ENCODE measurements around the gene CDCA7.

CDCA7 gene

DNA sequence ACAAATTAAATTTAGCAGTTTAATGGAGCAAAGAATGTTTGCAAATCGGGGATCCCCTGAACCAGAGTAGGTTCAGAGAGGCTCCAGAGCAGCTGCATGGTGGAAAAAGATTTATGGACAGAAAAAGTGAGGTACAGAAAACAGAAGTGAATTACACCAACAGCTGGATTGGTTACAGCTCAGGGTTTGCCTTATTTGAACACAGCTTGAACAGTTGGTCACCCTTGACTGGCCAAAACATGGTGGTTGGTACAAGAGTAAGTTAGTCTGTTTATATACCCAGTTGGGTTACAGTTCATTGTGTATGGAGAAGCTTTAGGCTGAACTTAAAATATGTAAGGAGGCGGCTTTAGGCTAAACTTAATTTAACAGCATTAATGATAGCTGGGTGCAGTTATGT lies 5.4 kb upstream of the CDCA7 start:
- TF ChIP-seq SNAI2 (CRISPR knock-in tag; IDR thresholded peaks at IDR 0.05): no peak

GRCh38 chr2:173350383-173350782 lies 4.3 kb upstream of the CDCA7 start:
- TF ChIP-seq ZNF8 (CRISPR knock-in tag; IDR thresholded peaks at IDR 0.05) (no peak), TCF4 (CRISPR knock-in tag; IDR thresholded peaks at IDR 0.05; ENCODE audit: borderline replicate concordance) (no peak), RARB (CRISPR knock-in tag; IDR thresholded peaks at IDR 0.05) (no peak), ISL1 (CRISPR knock-in tag; IDR thresholded peaks at IDR 0.05) (no peak), TOX (CRISPR knock-in tag; IDR thresholded peaks at IDR 0.05; ENCODE audit: borderline replicate concordance) (no peak), ZFP30 (CRISPR knock-in tag; IDR thresholded peaks at IDR 0.05) (no peak), ZNF565 (CRISPR knock-in tag; conservative IDR thresholded peaks at IDR 0.05; ENCODE audit: low read depth) (no peak), ZC3H10 (CRISPR knock-in tag; IDR thresholded peaks at IDR 0.05) (no peak), CSDC2 (CRISPR knock-in tag; IDR thresholded peaks at IDR 0.05) (no peak), ZFP3 (CRISPR knock-in tag; IDR thresholded peaks at IDR 0.05) (no peak), SNAI2 (CRISPR knock-in tag; IDR thresholded peaks at IDR 0.05) (no peak), ZNF70 (CRISPR knock-in tag; IDR thresholded peaks at IDR 0.05) (no peak), ESRRG (CRISPR knock-in tag; IDR thresholded peaks at IDR 0.05) (no peak), PPARA (CRISPR knock-in tag; IDR thresholded peaks at IDR 0.05; ENCODE audit: borderline replicate concordance) (no peak)
- TF ChIP-seq, protein P1, sequence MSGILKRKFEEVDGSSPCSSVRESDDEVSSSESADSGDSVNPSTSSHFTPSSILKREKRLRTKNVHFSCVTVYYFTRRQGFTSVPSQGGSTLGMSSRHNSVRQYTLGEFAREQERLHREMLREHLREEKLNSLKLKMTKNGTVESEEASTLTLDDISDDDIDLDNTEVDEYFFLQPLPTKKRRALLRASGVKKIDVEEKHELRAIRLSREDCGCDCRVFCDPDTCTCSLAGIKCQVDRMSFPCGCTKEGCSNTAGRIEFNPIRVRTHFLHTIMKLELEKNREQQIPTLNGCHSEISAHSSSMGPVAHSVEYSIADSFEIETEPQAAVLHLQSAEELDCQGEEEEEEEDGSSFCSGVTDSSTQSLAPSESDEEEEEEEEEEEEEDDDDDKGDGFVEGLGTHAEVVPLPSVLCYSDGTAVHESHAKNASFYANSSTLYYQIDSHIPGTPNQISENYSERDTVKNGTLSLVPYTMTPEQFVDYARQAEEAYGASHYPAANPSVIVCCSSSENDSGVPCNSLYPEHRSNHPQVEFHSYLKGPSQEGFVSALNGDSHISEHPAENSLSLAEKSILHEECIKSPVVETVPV (CRISPR knock-in tag; IDR thresholded peaks at IDR 0.05): no peak
- TF ChIP-seq, protein P2, sequence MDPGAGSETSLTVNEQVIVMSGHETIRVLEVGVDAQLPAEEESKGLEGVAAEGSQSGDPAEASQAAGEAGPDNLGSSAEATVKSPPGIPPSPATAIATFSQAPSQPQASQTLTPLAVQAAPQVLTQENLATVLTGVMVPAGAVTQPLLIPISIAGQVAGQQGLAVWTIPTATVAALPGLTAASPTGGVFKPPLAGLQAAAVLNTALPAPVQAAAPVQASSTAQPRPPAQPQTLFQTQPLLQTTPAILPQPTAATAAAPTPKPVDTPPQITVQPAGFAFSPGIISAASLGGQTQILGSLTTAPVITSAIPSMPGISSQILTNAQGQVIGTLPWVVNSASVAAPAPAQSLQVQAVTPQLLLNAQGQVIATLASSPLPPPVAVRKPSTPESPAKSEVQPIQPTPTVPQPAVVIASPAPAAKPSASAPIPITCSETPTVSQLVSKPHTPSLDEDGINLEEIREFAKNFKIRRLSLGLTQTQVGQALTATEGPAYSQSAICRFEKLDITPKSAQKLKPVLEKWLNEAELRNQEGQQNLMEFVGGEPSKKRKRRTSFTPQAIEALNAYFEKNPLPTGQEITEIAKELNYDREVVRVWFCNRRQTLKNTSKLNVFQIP (CRISPR knock-in tag; IDR thresholded peaks at IDR 0.05; ENCODE audit: borderline replicate concordance, low read depth): no peak
- ATAC-seq: no peak

More for the DNA sequence above, 5.4 kb upstream of the CDCA7 start:
- ATAC-seq: no peak

GRCh38 chr2:173351879-173352278 lies 2.8 kb upstream of the CDCA7 start:
- no peak for ATAC-seq

More at GRCh38 chr2:173351879-173352278, 2.8 kb upstream of the CDCA7 start:
- TF ChIP-seq, protein P3, sequence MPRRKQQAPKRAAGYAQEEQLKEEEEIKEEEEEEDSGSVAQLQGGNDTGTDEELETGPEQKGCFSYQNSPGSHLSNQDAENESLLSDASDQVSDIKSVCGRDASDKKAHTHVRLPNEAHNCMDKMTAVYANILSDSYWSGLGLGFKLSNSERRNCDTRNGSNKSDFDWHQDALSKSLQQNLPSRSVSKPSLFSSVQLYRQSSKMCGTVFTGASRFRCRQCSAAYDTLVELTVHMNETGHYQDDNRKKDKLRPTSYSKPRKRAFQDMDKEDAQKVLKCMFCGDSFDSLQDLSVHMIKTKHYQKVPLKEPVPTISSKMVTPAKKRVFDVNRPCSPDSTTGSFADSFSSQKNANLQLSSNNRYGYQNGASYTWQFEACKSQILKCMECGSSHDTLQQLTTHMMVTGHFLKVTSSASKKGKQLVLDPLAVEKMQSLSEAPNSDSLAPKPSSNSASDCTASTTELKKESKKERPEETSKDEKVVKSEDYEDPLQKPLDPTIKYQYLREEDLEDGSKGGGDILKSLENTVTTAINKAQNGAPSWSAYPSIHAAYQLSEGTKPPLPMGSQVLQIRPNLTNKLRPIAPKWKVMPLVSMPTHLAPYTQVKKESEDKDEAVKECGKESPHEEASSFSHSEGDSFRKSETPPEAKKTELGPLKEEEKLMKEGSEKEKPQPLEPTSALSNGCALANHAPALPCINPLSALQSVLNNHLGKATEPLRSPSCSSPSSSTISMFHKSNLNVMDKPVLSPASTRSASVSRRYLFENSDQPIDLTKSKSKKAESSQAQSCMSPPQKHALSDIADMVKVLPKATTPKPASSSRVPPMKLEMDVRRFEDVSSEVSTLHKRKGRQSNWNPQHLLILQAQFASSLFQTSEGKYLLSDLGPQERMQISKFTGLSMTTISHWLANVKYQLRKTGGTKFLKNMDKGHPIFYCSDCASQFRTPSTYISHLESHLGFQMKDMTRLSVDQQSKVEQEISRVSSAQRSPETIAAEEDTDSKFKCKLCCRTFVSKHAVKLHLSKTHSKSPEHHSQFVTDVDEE (CRISPR knock-in tag; IDR thresholded peaks at IDR 0.05): no peak
- no peak for TF ChIP-seq GLIS3 (CRISPR knock-in tag; IDR thresholded peaks at IDR 0.05)
- TF ChIP-seq TCF4 (CRISPR knock-in tag; IDR thresholded peaks at IDR 0.05; ENCODE audit: borderline replicate concordance): no peak
- no peak for TF ChIP-seq CSDC2 (CRISPR knock-in tag; IDR thresholded peaks at IDR 0.05)
- TF ChIP-seq, protein P2 (CRISPR knock-in tag; IDR thresholded peaks at IDR 0.05; ENCODE audit: borderline replicate concordance, low read depth): no peak
- no peak for TF ChIP-seq SNAI2 (CRISPR knock-in tag; IDR thresholded peaks at IDR 0.05)
- TF ChIP-seq, protein P4, sequence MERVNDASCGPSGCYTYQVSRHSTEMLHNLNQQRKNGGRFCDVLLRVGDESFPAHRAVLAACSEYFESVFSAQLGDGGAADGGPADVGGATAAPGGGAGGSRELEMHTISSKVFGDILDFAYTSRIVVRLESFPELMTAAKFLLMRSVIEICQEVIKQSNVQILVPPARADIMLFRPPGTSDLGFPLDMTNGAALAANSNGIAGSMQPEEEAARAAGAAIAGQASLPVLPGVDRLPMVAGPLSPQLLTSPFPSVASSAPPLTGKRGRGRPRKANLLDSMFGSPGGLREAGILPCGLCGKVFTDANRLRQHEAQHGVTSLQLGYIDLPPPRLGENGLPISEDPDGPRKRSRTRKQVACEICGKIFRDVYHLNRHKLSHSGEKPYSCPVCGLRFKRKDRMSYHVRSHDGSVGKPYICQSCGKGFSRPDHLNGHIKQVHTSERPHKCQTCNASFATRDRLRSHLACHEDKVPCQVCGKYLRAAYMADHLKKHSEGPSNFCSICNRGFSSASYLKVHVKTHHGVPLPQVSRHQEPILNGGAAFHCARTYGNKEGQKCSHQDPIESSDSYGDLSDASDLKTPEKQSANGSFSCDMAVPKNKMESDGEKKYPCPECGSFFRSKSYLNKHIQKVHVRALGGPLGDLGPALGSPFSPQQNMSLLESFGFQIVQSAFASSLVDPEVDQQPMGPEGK (CRISPR knock-in tag; IDR thresholded peaks at IDR 0.05; ENCODE audit: borderline replicate concordance): no peak
- no peak for TF ChIP-seq ESRRG (CRISPR knock-in tag; IDR thresholded peaks at IDR 0.05)
- TF ChIP-seq ZNF8 (CRISPR knock-in tag; IDR thresholded peaks at IDR 0.05): no peak
- TF ChIP-seq ZFP30 (CRISPR knock-in tag; IDR thresholded peaks at IDR 0.05): no peak
- TF ChIP-seq ARNTL (CRISPR knock-in tag; IDR thresholded peaks at IDR 0.05; ENCODE audit: borderline replicate concordance, low read depth): no peak
- TF ChIP-seq ISL1 (CRISPR knock-in tag; IDR thresholded peaks at IDR 0.05): no peak
- no peak for TF ChIP-seq BACH2 (CRISPR knock-in tag; IDR thresholded peaks at IDR 0.05; ENCODE audit: borderline replicate concordance)
- no peak for TF ChIP-seq TOX (CRISPR knock-in tag; IDR thresholded peaks at IDR 0.05; ENCODE audit: borderline replicate concordance)
- TF ChIP-seq, protein P5, sequence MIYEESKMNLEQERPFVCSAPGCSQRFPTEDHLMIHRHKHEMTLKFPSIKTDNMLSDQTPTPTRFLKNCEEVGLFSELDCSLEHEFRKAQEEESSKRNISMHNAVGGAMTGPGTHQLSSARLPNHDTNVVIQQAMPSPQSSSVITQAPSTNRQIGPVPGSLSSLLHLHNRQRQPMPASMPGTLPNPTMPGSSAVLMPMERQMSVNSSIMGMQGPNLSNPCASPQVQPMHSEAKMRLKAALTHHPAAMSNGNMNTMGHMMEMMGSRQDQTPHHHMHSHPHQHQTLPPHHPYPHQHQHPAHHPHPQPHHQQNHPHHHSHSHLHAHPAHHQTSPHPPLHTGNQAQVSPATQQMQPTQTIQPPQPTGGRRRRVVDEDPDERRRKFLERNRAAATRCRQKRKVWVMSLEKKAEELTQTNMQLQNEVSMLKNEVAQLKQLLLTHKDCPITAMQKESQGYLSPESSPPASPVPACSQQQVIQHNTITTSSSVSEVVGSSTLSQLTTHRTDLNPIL (CRISPR knock-in tag; IDR thresholded peaks at IDR 0.05; ENCODE audit: low read depth): no peak
- TF ChIP-seq PPARA (CRISPR knock-in tag; IDR thresholded peaks at IDR 0.05; ENCODE audit: borderline replicate concordance): no peak
- no peak for TF ChIP-seq ZNF565 (CRISPR knock-in tag; conservative IDR thresholded peaks at IDR 0.05; ENCODE audit: low read depth)
